Astrocyte (in vitro differentiated cells and primary cell): Measurements from ENCODE around the gene PDE9A. TPM values are rescaled to one million over a fixed set of nuclear protein-coding genes. Genes with fewer than 3 reads are reported as not detected.

ENCODE experiments used
- DNase-seq: peaks from one replicate; pipeline ENCODE4 v3.0.0-alpha.2; 2010; ENCODE audit warnings: low read depth
- FAIRE-seq: peaks from 2 replicates; lab custom pipeline; 2011; peaks lifted over from hg19 to GRCh38; lab: Jason Lieb, UNC
- H2AFZ ChIP-seq: 2 replicates; pipeline ENCODE4 v1.6.0; 2012; ENCODE audit warnings: low read depth, low read length, inconsistent platforms
- H3K27ac ChIP-seq: 2 replicates; pipeline ENCODE4 v1.5.1; 2011; ENCODE audit warnings: low read depth, low read length, inconsistent platforms
- H3K27me3 ChIP-seq: 2 replicates; pipeline ENCODE4 v1.6.0; 2011; ENCODE audit warnings: low read length, inconsistent platforms; ENCODE audit not compliant: insufficient read depth
- H3K36me3 ChIP-seq: 2 replicates; pipeline ENCODE4 v1.5.1; 2011; ENCODE audit warnings: low read length, inconsistent platforms; ENCODE audit not compliant: insufficient read depth
- H3K4me1 ChIP-seq: 2 replicates; pipeline ENCODE4 v1.5.1; 2011; ENCODE audit warnings: low read length, inconsistent platforms; ENCODE audit not compliant: insufficient read depth
- H3K4me2 ChIP-seq: 2 replicates; pipeline ENCODE4 v1.6.0; 2012; ENCODE audit warnings: low read length, inconsistent platforms
- H3K4me3 ChIP-seq: 2 replicates; pipeline ENCODE4 v1.5.1; 2011; ENCODE audit warnings: low read depth, mild to moderate bottlenecking, low read length, inconsistent platforms; ENCODE audit not compliant: insufficient read depth
- H3K79me2 ChIP-seq: 2 replicates; pipeline ENCODE4 v1.6.0; 2012; ENCODE audit warnings: mild to moderate bottlenecking, low read length, inconsistent platforms; ENCODE audit not compliant: insufficient read depth
- H3K9ac ChIP-seq: 2 replicates; pipeline ENCODE4 v1.6.0; 2012; ENCODE audit warnings: mild to moderate bottlenecking, low read length, inconsistent platforms
- H3K9me3 ChIP-seq: 2 replicates; pipeline ENCODE4 v1.5.1; 2012; ENCODE audit warnings: low read depth, mild to moderate bottlenecking, low read length, inconsistent platforms; ENCODE audit not compliant: insufficient read depth
- H4K20me1 ChIP-seq: 2 replicates; pipeline ENCODE4 v1.6.0; 2012; ENCODE audit warnings: low read length, inconsistent platforms; ENCODE audit not compliant: insufficient read depth
- H3K27ac Mint-ChIP-seq: one replicate; pipeline ENCODE4 v1.8.0; 2021; ENCODE audit warnings: mild to moderate bottlenecking, mixed read lengths; ENCODE audit not compliant: unreplicated experiment
- H3K27me3 Mint-ChIP-seq: one replicate; pipeline ENCODE4 v1.8.0; 2021; ENCODE audit warnings: low read depth, mixed read lengths; ENCODE audit not compliant: unreplicated experiment
- H3K36me3 Mint-ChIP-seq: one replicate; pipeline ENCODE4 v1.8.0; 2021; ENCODE audit warnings: low read depth, mixed read lengths; ENCODE audit not compliant: unreplicated experiment
- H3K4me1 Mint-ChIP-seq: one replicate; pipeline ENCODE4 v1.8.0; 2021; ENCODE audit warnings: low read depth, mixed read lengths; ENCODE audit not compliant: unreplicated experiment
- H3K4me3 Mint-ChIP-seq: one replicate; pipeline ENCODE4 v1.8.0; 2021; ENCODE audit warnings: mild to moderate bottlenecking, moderate library complexity, mixed read lengths; ENCODE audit not compliant: unreplicated experiment
- H3K9me3 Mint-ChIP-seq: one replicate; pipeline ENCODE4 v1.8.0; 2021; ENCODE audit warnings: mild to moderate bottlenecking, mixed read lengths; ENCODE audit not compliant: unreplicated experiment
- EZH2 ChIP-seq: IDR thresholded peaks from 2 replicates; pipeline ENCODE4 v1.6.1; 2012; ENCODE audit warnings: mild to moderate bottlenecking, low read length, inconsistent platforms; ENCODE audit not compliant: insufficient read depth
- total RNA-seq: library from RNA; stranded (reverse); gene quantifications from 2 replicates; pipeline ENCODE4 v1.2.1, GENCODE V29; 2021
- TF ChIP-seq, protein P1 (sequence below): IDR thresholded peaks from 2 replicates; pipeline ENCODE4 v1.5.1; 2011; ENCODE audit warnings: low read depth, mild to moderate bottlenecking, inconsistent platforms, low read length, moderate library complexity; ENCODE audit not compliant: insufficient read depth

PDE9A gene
- total RNA-seq, 1 donor from 2014 or later: 7.8 TPM

GRCh38 chr21:42632771-42633690, 20.4 kb upstream of the PDE9A start:
- Histone ChIP-seq H2AFZ (no peak overlapping the region), H3K4me2 (no peak overlapping the region), H3K9ac (no peak overlapping the region), H3K4me3 (no peak overlapping the region), H3K79me2 (no peaks in the 10 kb centered on the region), H3K9me3 (no peaks in the 10 kb centered on the region), H3K27me3 (no peaks in the 10 kb centered on the region), H4K20me1 (no peaks in the 10 kb centered on the region), H3K36me3 (no peaks in the 10 kb centered on the region), H3K4me1 (no peaks in the 10 kb centered on the region), H3K27ac (no peak overlapping the region)
- FAIRE-seq: no peak
- no peak for DNase-seq
- Mint-ChIP-seq H3K9me3 (no peaks in the 10 kb centered on the region), H3K36me3 (no peaks in the 10 kb centered on the region), H3K27ac (no peak overlapping the region), H3K4me3 (no peak overlapping the region), H3K4me1 (no peaks in the 10 kb centered on the region), H3K27me3 (peaks cover 9% of the 10 kb centered on the region)
- no peak for TF ChIP-seq EZH2
- TF ChIP-seq, protein P1, sequence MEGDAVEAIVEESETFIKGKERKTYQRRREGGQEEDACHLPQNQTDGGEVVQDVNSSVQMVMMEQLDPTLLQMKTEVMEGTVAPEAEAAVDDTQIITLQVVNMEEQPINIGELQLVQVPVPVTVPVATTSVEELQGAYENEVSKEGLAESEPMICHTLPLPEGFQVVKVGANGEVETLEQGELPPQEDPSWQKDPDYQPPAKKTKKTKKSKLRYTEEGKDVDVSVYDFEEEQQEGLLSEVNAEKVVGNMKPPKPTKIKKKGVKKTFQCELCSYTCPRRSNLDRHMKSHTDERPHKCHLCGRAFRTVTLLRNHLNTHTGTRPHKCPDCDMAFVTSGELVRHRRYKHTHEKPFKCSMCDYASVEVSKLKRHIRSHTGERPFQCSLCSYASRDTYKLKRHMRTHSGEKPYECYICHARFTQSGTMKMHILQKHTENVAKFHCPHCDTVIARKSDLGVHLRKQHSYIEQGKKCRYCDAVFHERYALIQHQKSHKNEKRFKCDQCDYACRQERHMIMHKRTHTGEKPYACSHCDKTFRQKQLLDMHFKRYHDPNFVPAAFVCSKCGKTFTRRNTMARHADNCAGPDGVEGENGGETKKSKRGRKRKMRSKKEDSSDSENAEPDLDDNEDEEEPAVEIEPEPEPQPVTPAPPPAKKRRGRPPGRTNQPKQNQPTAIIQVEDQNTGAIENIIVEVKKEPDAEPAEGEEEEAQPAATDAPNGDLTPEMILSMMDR: no peak

- H3K9me3 Mint-ChIP-seq: no peaks in the 10 kb centered on the region
Measured at GRCh38 chr21:42633858-42634257, 19.6 kb upstream of the PDE9A start.

More at GRCh38 chr21:42633858-42634257, 19.6 kb upstream of the PDE9A start:
- Histone ChIP-seq H3K4me1 (no peaks in the 10 kb centered on the region), H2AFZ (no peak overlapping the region), H3K79me2 (no peaks in the 10 kb centered on the region), H3K9me3 (no peaks in the 10 kb centered on the region), H3K36me3 (no peaks in the 10 kb centered on the region), H4K20me1 (no peaks in the 10 kb centered on the region), H3K4me3 (no peak overlapping the region), H3K27ac (no peak overlapping the region), H3K4me2 (no peak overlapping the region), H3K27me3 (no peaks in the 10 kb centered on the region), H3K9ac (no peak overlapping the region)
- DNase-seq (no peak), FAIRE-seq (no peak)
- Mint-ChIP-seq H3K4me3 (no peak overlapping the region), H3K27ac (no peak overlapping the region), H3K36me3 (no peaks in the 10 kb centered on the region), H3K27me3 (peaks cover 10% of the 10 kb centered on the region), H3K4me1 (no peaks in the 10 kb centered on the region)
- TF ChIP-seq EZH2: no peak
- TF ChIP-seq, protein P1: no peak
